ENCODE data around the gene KRTAP10-7.
"Not testable (repeated sequence)": the region's sequence is repeated elsewhere in the genome, so short reads cannot be mapped to it uniquely, and the experiment has no call there.

KRTAP10-7 gene

DNA sequence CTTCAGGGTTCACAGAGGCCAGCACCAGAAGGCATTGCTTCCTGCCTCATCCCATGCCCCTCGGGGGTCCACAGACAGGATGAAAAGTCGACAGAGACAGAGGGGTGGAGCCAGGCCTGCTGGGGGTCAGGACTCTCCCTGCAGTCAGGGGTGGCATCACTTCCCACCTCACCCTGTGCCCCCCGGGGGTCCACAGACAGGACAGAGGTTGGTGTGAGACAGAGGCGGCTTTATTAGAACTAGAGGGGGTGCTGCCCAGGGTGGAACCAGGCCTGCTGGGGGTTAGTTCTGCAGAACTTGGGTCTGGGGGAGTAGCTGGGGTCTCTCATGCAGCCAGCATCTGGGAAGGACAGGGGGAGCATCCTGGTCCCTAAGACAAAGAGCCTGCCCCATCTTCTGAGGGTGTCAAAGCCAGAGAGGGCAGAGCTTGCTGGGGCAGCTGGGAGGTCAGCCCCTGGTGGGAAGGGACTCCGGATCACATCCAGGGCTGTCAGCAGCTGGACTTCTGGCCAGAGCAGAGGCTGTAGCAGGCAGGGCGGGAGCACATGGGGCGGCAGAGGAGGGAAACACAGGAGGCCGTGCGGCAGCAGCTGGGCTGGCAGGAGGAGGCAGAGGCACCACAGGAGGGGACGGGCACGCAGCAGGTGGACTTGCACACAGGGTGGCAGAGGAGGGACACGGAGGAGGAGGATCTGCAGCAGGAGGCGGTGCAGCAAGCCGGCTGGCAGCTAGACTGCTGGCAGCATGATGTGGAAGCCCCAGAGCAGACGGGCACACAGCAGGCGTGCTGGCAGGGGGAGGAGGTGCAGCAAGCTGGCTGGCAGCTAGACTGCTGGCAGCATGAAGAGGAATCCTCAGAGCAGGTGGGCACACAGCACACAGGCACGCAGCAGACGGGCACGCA lies 9.2 kb upstream of the KRTAP10-7 start:
- peak in 2 of 3 experiments; percentile 27 to 51 for DNase-seq

DNA sequence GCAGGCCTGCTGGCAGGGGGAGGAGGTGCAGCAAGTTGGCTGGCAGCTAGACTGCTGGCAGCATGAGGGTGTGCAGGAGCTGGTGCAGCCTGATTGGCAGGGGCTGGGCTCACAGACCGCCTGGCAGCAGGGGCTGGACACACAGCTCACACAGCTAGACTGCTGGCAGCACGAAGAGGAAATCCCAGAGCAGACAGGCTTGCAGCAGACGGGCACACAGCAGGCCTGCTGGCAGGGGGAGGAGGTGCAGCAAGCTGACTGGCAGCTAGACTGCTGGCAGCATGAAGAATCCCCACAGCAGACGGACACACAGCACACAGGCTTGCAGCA lies 8.6 kb upstream of the KRTAP10-7 start:
- DNase-seq, result peak in 1 of 3 experiments; percentile 24

DNA sequence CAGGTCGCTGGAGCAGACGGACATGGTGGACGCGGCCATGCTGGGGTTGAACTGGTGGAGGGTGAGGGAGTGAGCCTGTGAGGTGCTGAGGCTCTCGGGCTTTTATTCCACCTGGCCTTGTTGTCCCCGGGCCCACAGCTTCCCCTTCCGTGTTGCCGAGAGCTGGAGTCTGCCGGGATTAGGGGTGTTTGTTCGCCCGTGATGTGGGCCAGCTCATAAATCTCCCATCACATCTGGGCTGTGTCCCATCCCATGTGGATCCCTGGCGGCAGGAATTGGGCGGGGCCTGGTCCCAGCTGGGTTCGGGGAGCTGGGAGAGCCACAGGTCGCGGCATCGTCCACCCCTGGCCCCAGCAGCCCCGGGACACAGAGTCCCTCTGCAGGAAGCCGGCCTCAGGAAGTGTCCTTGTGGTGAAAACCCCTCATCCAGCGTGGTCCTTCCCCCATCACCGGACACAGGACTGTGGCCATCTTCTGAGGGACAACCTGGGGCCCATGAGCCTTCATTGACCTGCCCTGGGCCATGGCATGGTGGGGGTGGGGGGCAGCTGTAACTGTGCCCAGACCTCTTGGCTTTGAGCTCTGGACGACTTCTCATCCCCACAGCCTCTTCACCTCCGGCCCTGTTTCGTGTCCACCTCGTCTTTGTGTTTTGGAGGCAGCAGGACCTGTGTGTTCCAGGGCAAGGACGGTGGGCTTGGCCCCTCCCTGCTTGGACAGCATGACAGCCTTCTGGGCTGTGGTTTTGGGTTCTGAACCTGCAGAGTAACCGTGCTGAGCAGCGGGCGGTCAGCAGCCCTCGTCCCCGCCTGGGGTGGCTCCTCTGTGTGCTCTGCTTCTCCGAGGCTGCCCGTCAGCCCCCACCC lies 7.7 kb upstream of the KRTAP10-7 start, which contains the start of gene KRTAP10-6:
TSS of gene KRTAP10-6 (minus strand) at position 60 of the 866 bp plus-strand sequence. CDS start at position 39, 21 bp downstream.
- peak in 2 of 3 experiments; percentile 52 to 65 for DNase-seq

DNA sequence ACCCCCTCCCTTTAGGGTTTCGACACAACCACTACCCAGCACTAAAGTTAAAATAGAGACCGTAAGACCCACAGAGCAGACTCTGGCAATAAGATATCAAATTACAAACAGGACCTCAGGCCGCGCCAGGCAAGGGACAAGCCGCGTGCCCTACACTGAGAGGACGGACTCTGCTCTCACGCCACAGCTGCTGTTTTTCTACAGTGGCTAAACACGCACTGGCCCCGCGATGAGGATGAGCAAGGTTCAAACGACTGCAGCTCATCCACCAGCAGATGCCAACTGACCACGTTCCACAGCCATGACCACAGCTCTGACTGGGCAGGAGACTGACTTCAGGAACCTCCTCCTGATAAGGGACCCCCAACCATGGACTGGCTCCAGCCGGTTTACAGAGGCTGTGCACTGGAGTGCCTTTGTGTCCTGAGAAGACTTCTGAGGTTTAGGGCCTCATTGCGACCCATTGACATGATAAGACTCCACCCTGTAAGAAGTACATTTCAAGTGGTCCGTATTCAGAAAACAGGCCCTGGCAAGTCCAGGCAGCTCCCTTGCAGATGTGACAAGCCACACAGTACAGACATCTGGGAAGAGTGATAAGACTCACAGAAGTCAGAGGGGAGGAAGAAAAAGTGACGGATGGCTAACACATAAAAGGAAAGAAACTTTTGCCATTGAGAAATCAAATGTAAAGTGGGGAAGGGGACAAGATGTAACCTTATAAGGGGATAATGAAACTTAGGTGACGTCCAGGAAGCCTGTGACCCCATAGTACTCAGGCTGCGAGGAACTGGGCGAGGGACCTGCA lies 6.6 kb upstream of the KRTAP10-7 start:
- DNase-seq, result peak; percentile 59 to 87 (median 71)

DNA sequence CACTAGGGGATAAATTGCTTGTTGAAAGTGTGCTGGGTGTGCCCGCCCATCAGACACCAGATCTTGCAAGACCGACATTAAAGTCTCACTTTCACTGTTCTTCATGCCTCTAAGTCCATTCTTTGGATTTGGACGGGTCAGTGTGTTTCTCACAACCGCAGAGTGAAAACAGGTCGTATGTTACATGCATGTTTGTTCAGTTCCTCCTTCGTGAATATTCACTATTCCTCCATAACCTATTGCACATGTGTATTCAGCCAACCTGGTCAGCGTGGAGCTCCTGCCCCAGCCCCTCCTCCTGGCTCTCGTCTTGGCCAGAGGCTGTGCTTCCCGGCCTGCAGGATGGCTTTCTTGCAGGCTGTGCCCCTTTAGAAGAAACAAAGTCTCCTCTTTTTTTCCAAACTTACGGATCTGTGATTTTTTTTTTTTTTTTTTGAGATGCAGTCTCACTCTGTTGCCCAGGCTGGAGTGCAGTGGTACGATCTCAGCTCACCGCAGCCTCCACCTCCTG lies 5.9 kb upstream of the KRTAP10-7 start:
- DNase-seq, result peak in 1 of 3 experiments; percentile 56

DNA sequence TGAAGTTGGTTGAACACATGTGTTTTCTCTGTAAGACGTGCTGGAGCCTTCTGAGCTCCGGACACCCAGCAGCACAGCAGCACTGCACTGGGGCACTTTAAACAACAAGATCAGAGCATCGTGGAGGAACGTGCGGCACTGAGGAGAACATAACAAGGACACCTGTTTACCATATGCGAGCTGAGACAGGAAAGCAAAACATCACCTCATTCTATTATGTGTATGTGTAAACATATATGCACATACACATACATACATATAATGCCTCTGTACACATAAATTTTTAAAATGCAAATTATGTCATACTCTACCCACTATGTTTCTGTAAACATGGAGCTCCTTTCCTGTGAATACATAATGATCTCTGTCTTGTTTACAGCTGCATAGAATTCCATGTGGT lies 4.9 kb upstream of the KRTAP10-7 start:
- DNase-seq, result no peak

DNA sequence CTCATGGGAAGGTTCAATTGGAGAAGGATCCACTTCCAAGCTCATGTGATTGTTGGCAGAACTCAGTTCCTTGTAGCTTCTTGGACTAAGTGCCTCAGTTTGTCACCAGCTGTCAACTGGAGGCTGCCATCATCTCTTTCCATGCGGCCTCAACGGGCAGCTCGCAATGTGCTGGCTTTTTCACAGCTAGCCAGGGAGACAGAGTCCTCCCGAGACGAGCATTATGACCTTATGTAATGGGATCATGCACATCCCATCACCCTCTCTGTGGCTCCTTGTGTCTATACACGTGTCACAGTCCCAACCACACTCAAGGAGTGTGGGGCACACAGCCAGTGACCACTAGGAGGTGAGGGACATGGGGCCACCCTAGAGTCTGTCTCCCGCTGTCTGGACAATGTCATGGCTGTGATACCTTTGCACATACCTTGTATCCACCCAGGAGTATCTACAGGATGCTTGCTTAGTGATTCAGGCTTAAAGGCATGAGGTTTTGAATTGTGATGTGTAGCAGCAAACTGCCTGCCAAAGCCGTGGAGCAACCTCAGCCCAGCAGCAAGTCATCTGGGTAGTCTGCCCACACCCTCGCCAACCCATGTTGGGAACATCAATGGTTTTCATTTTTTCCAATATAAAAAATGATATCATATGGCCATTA lies 4.2 kb upstream of the KRTAP10-7 start:
- no peak for DNase-seq

DNA sequence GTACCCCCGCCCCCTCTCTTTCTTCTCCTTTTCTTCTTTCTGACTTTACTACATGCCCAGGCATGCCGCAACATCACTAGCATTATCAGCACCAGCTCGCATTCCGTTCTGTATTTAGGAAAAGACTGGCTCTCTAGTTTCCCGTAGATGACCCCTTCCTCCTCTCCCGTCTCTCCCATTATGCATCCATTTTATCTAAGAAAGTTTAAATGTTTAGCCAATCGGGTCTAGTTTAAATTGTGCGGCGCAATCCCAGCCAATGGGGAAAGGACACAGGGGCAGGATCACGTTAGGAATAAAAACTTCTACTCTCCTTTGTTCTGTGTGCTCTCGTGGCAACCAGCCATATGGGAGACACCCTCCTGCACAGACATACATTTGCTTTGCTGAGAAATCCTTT lies 2.3 kb upstream of the KRTAP10-7 start:
- no peak for DNase-seq

DNA sequence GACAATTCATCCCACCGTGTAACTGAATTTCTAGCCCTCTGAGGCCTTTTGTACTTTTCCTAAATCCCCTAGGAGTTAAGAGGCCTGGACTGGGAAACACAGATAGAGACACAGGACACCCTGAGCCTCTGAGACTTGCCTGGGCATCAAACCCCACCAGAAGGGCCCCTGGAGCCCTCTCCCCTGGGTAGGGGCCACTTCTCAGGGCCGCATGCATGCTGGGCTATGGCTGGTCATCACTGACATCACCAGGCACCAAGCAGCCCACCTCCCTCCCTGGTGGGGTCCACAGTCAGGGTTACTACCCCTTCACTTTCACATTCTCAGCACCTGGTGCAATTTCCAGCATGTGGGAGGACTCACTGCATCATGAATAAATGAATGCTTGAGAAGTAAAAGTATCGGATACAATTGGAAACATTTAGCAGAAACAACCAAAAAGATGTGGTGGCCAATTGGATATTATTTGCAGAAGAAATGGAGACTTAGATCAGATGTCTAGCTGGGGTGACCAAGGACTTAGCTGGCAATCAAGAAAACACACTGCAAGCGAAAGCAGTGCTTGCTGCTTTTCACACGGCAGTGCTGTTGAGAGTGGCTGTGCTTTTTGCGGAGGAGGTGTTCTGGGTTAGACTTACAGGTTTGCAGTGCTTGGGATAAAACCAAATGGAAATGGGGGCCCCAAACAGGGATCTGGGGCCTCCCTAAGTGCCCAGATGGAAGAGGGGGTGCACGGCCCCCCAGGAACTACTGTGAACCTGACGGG lies 950 bp upstream of the KRTAP10-7 start:
- no peak for DNase-seq

DNA sequence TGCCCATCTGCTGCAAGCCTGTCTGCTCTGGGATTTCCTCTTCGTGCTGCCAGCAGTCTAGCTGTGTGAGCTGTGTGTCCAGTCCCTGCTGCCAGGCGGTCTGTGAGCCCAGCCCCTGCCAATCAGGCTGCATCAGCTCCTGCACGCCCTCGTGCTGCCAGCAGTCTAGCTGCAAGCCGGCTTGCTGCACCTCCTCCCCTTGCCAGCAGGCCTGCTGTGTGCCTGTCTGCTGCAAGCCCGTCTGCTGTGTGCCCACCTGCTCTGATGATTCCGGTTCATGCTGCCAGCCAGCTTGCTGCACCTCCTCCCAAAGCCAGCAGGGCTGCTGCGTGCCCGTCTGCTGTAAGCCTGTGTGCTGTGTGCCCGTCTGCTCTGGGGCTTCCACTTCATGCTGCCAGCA lies 694 bp downstream of the KRTAP10-7 start:
- DNase-seq, result not testable (repeated sequence)

DNA sequence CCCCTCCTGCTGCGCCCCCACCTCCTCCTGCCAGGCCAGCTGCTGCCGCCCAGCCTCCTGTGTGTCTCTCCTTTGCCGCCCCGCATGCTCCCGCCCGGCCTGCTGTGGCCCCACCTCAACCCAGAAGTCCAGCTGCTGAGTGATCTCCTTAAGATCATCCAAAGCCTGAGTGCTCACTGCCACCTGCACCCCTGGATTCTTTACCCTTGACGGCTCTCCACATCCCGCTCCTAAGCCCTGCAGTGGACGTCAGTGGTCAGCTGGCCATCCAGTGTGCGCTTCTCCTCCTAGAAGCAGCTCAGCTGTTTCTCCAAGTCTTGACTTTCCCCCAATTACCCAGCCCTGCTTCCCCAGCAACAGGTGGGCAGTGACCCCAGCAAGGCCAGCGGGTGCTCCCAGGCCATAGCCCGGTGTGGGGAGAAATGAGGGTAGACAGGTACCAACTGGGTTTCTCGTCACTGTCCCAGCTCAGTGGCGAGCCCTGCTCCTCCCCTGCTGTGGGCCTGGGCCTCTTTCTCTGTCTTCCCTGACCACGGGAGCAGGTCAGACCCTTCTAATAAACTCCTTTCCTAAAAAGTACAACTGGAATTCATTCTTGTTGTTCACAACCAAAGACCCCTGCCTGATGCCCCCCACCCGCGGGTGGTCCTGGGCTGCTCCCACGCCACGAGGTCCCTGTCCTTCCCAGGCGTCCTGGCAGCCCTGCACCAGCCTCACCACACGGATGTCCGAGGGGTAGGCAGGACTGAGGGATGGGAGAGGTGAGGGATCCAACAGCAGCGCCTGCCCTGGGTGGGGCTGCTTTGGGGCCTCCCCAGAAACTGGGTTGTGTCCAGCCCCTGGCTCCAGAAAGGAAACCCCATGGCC lies 1.4 kb downstream of the KRTAP10-7 start:
- DNase-seq, result no peak

DNA sequence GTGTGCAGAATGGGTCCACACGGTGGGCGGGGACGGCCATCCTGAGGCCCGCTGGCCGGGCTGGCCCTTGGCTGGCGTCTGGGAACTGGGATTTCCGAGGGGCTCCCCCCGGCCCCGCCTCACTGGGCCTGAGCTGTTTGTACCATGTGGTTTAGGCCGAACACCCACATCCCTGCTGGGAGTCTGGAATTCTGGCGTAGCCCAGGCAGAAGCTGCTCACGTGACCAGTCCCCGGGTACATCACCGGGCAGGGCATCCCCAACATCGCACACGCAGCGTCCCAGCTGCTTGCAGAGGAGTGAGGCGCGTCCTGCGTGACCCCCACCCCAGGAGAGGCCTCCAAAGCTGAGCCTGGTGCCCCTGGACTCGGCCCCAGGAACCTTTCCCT lies 2.1 kb downstream of the KRTAP10-7 start:
- no peak for DNase-seq

DNA sequence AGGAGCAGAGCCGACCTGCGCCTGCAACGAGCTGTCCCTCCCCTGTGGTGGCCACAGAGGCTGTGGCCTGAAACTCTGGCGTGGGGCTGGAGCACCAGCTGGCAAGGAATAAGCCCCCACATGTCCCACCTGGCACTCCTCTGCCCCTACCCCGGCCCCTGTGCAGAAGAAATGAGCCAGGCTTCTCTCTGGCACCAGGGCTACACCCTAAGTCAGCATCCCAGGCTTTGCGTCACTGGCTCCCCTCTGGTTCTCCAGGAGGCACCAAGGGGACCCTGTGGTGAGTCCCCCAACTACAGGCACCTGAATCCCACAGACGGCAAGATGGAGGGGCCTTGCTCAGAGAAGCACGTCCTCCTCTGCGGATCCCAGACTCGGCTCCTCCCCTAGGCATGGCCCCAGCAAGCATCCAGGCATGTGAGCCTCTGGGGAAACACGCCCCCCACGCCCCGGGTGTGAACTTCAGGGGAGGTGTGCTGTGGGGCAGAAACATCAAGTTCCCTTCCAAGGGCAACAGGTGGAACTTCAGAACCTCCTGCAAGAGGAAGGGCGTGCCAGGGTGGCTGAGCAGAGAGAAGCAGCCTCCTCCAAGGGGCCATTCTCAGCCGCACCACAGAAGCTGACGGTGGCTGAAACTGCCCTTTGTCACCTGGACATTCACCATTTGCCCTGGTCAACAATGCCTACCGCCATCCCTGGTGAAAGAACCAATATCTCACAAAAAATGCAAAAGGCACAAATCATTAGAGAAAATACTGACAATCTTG lies 2.9 kb downstream of the KRTAP10-7 start:
- DNase-seq, result no peak

DNA sequence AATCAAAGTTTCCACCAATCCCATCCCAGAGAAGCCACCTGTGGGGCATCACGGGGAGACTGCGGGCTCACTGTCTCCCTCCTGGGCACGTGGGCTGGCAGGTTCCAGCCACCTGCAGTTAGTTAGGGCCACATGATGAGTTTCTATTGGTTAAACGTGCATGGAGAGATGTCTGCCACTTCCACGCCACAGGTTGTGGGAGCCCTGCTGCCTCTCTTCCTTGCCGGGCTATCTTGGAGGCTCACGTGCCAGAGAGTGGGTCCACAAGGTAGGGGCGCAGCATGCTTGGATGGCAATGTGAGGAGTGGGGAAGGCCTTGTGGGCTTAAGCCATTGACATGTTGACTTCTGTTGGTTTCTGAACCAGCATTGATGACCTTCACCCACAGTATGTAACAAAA lies 3.5 kb downstream of the KRTAP10-7 start:
- no peak for DNase-seq

DNA sequence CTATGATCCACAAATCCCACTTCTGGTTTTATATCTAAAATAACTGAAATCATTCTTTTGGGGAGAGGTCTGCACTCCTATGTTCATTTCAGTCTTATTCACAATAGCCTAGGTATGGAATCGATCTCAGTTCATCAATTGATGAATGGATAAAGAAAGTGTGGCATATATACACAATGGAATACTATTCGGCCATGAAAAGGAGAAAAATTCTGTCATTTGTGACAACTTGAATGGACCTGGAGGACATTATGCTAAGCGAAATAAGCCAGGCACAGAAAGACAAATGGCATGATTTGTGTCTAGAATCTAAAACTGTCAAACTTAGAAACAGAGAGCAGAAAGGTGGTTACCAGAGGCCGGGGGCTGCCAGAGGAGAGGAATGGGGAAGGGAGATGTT lies 6.1 kb downstream of the KRTAP10-7 start:
- no peak for DNase-seq

DNA sequence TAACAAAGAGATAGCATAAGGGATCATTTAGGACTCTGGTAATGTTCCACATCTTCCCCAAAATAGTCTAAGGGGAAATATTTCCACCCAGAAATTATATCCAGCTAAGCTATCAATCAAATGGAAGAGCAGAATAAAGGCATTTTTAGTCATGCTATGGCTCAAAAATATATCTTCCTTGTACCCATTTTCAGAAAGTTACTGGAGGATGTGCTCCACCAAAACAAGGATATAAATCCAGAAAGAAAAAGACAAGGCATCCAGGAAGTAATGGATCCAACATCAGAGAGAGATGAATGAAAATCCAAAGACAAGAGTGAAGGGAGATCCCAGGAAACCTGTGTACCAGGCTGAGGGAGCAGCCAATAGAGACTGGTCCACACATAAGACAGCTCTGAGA lies 8.8 kb downstream of the KRTAP10-7 start:
- DNase-seq, result no peak

DNA sequence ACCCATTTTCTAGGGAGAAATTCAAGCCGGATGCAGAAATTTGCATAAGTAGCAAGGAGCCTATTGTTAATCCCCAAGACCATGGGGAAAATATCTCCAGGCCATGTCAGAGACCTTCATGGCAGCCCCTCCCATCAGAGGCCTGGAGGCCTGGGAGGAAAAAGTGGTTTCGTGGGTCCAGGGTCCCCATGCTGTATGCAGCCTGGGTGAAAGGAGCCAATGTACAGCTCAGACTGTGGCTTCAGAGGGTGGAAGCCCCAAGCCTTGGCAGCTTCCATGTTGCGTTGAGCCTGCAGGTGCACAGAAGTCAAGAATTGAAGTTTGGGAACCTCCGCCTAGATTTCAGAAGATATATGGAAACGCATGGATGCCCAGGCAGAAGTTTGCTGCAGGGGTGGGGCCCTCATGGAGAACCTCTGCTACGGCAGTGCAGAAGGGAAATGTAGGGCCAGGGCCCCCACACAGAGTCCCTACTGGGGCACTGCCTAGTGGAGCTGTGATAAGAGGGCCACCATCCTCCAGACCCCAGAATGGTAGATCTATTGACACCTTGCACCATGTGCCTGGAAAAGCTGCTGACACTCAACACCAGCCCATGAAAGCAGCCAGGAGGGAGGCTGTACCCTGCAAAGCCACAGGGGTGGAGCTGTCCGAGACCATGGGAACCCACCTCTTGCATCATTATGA lies 9.9 kb downstream of the KRTAP10-7 start:
- DNase-seq, result not testable (repeated sequence)

DNA sequence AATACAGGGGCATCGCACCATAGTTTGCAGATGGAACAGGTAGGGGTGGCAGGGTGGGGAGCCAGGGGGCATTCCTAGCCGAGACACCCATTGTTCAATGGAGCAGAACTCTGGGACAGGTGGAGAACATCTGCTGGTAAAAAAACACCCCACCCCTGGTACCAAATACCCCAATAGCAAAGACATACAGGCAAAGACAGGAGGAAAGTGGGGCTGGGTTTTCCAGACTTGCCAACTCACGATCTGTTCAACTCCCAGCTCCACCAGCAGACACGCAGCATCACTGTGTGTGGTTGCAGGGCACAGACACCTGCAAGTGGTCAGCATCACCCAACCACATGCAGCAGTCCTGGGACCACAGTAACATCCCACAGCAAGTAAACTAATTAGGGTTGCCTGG lies 11.2 kb downstream of the KRTAP10-7 start:
- DNase-seq, result no peak

DNA sequence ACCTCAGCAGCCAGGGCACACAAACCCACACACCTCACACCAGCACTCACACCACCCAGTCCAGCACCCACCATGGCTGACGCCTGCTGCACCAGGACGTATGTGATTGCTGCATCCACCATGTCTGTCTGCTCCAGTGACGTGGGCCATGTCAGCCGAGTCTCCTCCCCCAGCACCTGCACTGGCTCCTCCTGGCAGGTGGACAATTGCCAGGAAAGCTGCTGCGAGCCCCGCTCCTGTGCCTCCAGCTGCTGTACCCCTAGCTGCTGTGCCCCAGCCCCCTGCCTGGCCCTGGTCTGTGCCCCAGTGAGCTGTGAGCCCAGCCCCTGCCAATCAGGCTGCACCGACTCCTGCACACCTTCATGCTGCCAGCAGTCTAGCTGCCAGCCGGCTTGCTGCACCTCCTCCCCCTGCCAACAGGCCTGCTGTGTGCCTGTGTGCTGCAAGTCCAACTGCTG lies 11.7 kb downstream of the KRTAP10-7 start, which contains the start of gene KRTAP10-8:
TSS of gene KRTAP10-8 (plus strand) at position 51 of the 458 bp plus-strand sequence. CDS start at position 73, 22 bp downstream.
- DNase-seq, result no peak

All from NCI-H1417 (cell line).